ENCODE results near the gene ZGPAT. TPM values are rescaled to one million over a fixed set of nuclear protein-coding genes. Genes with fewer than 3 reads are reported as not detected.

Gene ZGPAT
- total and polyA plus RNA-seq, 2 of the 13 experiments (the other 11 are each of a cell fraction or from before 2014, with no cell fraction given), result 23.0 to 41.9 TPM

- TF ChIP-seq ATF2 (CRISPR knock-in tag; IDR thresholded peaks at IDR 0.05) (no peak), SALL1 (CRISPR knock-in tag; IDR thresholded peaks at IDR 0.05) (no peak; the same call in 1 of the 2 replicates), THYN1 (CRISPR knock-in tag; IDR thresholded peaks at IDR 0.05; ENCODE audit: borderline replicate concordance, low read depth) (no peak), ZFP1 (CRISPR knock-in tag; IDR thresholded peaks at IDR 0.05) (no peak), KDM3A (CRISPR knock-in tag; IDR thresholded peaks at IDR 0.05; ENCODE audit: low read depth) (peak; percentile 49; the same call in 1 of the 2 replicates), ZNF576 (CRISPR knock-in tag; IDR thresholded peaks at IDR 0.05) (no peak), MED13 (CRISPR knock-in tag; IDR thresholded peaks at IDR 0.05) (no peak), CTCF (CRISPR knock-in tag; IDR thresholded peaks at IDR 0.05) (peak; percentile 77), MAX (IDR thresholded peaks at IDR 0.05) (no peak), HOXD1 (CRISPR knock-in tag; IDR thresholded peaks at IDR 0.05) (no peak), REXO4 (CRISPR knock-in tag; IDR thresholded peaks at IDR 0.05; ENCODE audit: borderline replicate concordance) (no peak), ZMYM3 (CRISPR knock-in tag; IDR thresholded peaks at IDR 0.05) (0 out of 2 replicates have a peak, but pooled peaks have one; percentile 29), ZNF720 (CRISPR knock-in tag; IDR thresholded peaks at IDR 0.05) (no peak), ZSCAN29 (CRISPR knock-in tag; conservative IDR thresholded peaks at IDR 0.05) (no peak), ZNF354B (CRISPR knock-in tag; IDR thresholded peaks at IDR 0.05) (no peak), PHF21A (CRISPR knock-in tag; IDR thresholded peaks at IDR 0.05) (no peak), PRPF4 (IDR thresholded peaks at IDR 0.05; ENCODE audit: low read depth, low read length, poor library complexity, severe bottlenecking) (peak; percentile 89), ADNP (CRISPR knock-in tag; IDR thresholded peaks at IDR 0.05) (no peak), MAFK (conservative IDR thresholded peaks at IDR 0.05 in 1 of 2, IDR thresholded peaks at IDR 0.05 in 1 of 2; ENCODE audit: low read length in 2 of 2) (no peak), ZNF891 (CRISPR knock-in tag; IDR thresholded peaks at IDR 0.05) (no peak), MEIS2 (CRISPR knock-in tag; IDR thresholded peaks at IDR 0.05) (no peak), GMEB2 (CRISPR knock-in tag; IDR thresholded peaks at IDR 0.05; ENCODE audit: low read depth) (no peak), NCOA5 (CRISPR knock-in tag; IDR thresholded peaks at IDR 0.05) (no peak), ZNF777 (CRISPR knock-in tag; IDR thresholded peaks at IDR 0.05) (no peak), ZBTB21 (CRISPR knock-in tag; IDR thresholded peaks at IDR 0.05) (no peak)
Observed at GRCh38 chr20:63775096-63775978, 67.5 kb downstream of the ZGPAT start (continued).
